A549 (cell line): ENCODE measurements around the gene LRTM2. TPM values are rescaled to one million over a fixed set of nuclear protein-coding genes. Genes with fewer than 3 reads are reported as not detected.

ENCODE experiments used
- ATAC-seq, 2 experiments: fragments of 200-7000 bp in 1 of 2; fragments of >200 bp in 1 of 2; cut with Nextera tagmentation in 1 of 2; cut with Tn5 transposase in 1 of 2; 3 replicates each; pipeline versions ENCODE4 v1.8.0 to v1.9.1; 2018 to 2020; ENCODE audit warnings: mild to moderate bottlenecking in 1 of 2, moderate library complexity in 1 of 2
- CTCF ChIA-PET: fragments of 300-600 bp; sonication (Branson Sonifier 250); formaldehyde crosslinking; extraction: SDS; loops from one replicate; lab custom pipeline; 2021; ENCODE audit warnings: antibody characterized with exemption, inconsistent platforms; lab: Yijun Ruan, JAX
- POLR2A ChIA-PET: fragments of 350-600 bp; formaldehyde crosslinking; extraction: SDS; loops from one replicate; lab custom pipeline; 2021; ENCODE audit warnings: antibody characterized with exemption, inconsistent platforms; lab: Yijun Ruan, JAX
- DNase-seq, 2 experiments: peaks; one replicate each; pipeline versions ENCODE4 v3.0.0 to v3.0.0-alpha.2; 2011 to 2016; ENCODE audit warnings: low read depth in 1 of 2, low spot score in 1 of 2
- FAIRE-seq: peaks from 2 replicates; lab custom pipeline; 2011; peaks lifted over from hg19 to GRCh38; lab: Jason Lieb, UNC
- H3K27ac ChIP-seq, 2 experiments: fragments of >200 bp; sonication (Bioruptor Twin); formaldehyde crosslinking; 3 replicates each; pipeline ENCODE4 v1.5.1; 2016 to 2017
- H3K4me1 ChIP-seq: fragments of >200 bp; sonication (Bioruptor Twin); formaldehyde crosslinking; 3 replicates; pipeline ENCODE4 v1.6.1; 2016
- H3K4me2 ChIP-seq: fragments of >200 bp; sonication (Bioruptor Twin); formaldehyde crosslinking; 3 replicates; pipeline ENCODE4 v1.6.1; 2016
- H3K4me3 ChIP-seq: fragments of >200 bp; sonication (Bioruptor Twin); formaldehyde crosslinking; 3 replicates; pipeline ENCODE4 v1.5.1; 2016
- H3K9me3 ChIP-seq: fragments of >200 bp; sonication (Bioruptor Twin); formaldehyde crosslinking; 3 replicates; pipeline ENCODE4 v1.6.1; 2016
- CHD2 ChIP-seq: fragments of 150-350 bp; IDR thresholded peaks from 2 replicates; pipeline ENCODE4 v1.6.1; 2014; ENCODE audit warnings: low read length; ENCODE audit not compliant: partially characterized antibody
- CHD4 ChIP-seq: fragments of 200-600 bp; sonication (generic); IDR thresholded peaks from 2 replicates; pipeline ENCODE4 v1.6.1; 2016; ENCODE audit warnings: antibody characterized with exemption, mild to moderate bottlenecking, borderline replicate concordance
- EHF ChIP-seq: fragments of 250-450 bp; sonication (Bioruptor Pico); IDR thresholded peaks from 2 replicates; pipeline ENCODE4 v1.5.0; 2020; ENCODE audit warnings: mild to moderate bottlenecking
- EHMT2 ChIP-seq: fragments of 200-600 bp; sonication (generic); IDR thresholded peaks from 2 replicates; pipeline ENCODE4 v1.6.1; 2016; ENCODE audit warnings: antibody characterized with exemption, low read depth, mild to moderate bottlenecking, moderate library complexity
- EP300 ChIP-seq, 2 experiments: fragments of >200 bp; sonication (Bioruptor Twin); formaldehyde crosslinking; IDR thresholded peaks; 2 replicates in 1 of 2; 3 replicates in 1 of 2; pipeline ENCODE4 v1.6.1; 2016 to 2017
- GATA3 ChIP-seq: IDR thresholded peaks from 2 replicates; pipeline ENCODE4 v1.6.1; 2012; ENCODE audit warnings: borderline replicate concordance
- HDAC2 ChIP-seq: fragments of 200-600 bp; sonication (generic); IDR thresholded peaks from 2 replicates; pipeline ENCODE4 v1.6.1; 2016
- HEYL ChIP-seq: fragments of 250-450 bp; sonication (Bioruptor Pico); IDR thresholded peaks from 2 replicates; pipeline ENCODE4 v1.8.0; 2021; ENCODE audit warnings: mild to moderate bottlenecking, moderate library complexity
- HOXB13 ChIP-seq: fragments of 250-450 bp; sonication (Bioruptor Pico); IDR thresholded peaks from 2 replicates; pipeline ENCODE4 v1.5.0; 2020; ENCODE audit warnings: low read depth, mild to moderate bottlenecking, moderate library complexity
- HOXB5 ChIP-seq: fragments of 250-450 bp; sonication (Bioruptor Pico); IDR thresholded peaks from 2 replicates; pipeline ENCODE4 v1.5.0; 2020; ENCODE audit warnings: mild to moderate bottlenecking, moderate library complexity
- JUNB ChIP-seq: fragments of >200 bp; sonication (Bioruptor Twin); formaldehyde crosslinking; IDR thresholded peaks from 2 replicates; pipeline ENCODE4 v1.6.1; 2016
- MAFK ChIP-seq: fragments of 450-650 bp; IDR thresholded peaks from 2 replicates; pipeline ENCODE4 v1.6.1; 2014; ENCODE audit not compliant: partially characterized antibody
- MYC ChIP-seq: IDR thresholded peaks from 2 replicates; pipeline ENCODE4 v1.6.1; 2012; ENCODE audit warnings: mild to moderate bottlenecking, inconsistent platforms, low read length, improper control_type of control experiment, borderline replicate concordance
- NPAS2 ChIP-seq: fragments of 250-450 bp; sonication (Bioruptor Pico); IDR thresholded peaks from 2 replicates; pipeline ENCODE4 v1.8.0; 2022; ENCODE audit warnings: mild to moderate bottlenecking, moderate library complexity, borderline replicate concordance
- PHF8 ChIP-seq: fragments of 200-600 bp; sonication (generic); IDR thresholded peaks from 2 replicates; pipeline ENCODE4 v1.6.1; 2016; ENCODE audit warnings: low read depth, mild to moderate bottlenecking, antibody characterized with exemption, moderate library complexity, borderline replicate concordance
- POLR2AphosphoS2 ChIP-seq: conservative IDR thresholded peaks from 2 replicates; pipeline ENCODE4 v1.6.1; 2012; ENCODE audit warnings: low read length, improper control_type of control experiment, inconsistent platforms
- RARB ChIP-seq: fragments of 250-450 bp; sonication (Bioruptor Pico); IDR thresholded peaks from 2 replicates; pipeline ENCODE4 v1.8.0; 2021; ENCODE audit warnings: mild to moderate bottlenecking, moderate library complexity
- RCOR1 ChIP-seq: fragments of 150-350 bp; IDR thresholded peaks from 2 replicates; pipeline ENCODE4 v1.6.1; 2014; ENCODE audit warnings: antibody characterized with exemption, low read length, low read depth
- TFCP2L1 ChIP-seq: fragments of 250-450 bp; sonication (Bioruptor Pico); IDR thresholded peaks from 2 replicates; pipeline ENCODE4 v1.5.0; 2021; ENCODE audit warnings: mild to moderate bottlenecking
- TP53 ChIP-seq: fragments of 250-450 bp; sonication (Bioruptor Pico); IDR thresholded peaks from 2 replicates; pipeline ENCODE4 v1.5.0; 2021; ENCODE audit warnings: mild to moderate bottlenecking, moderate library complexity
- ZNF302 ChIP-seq: fragments of 250-450 bp; sonication (Bioruptor Pico); IDR thresholded peaks from 2 replicates; pipeline ENCODE4 v1.9.0; 2021; ENCODE audit warnings: inconsistent platforms, mild to moderate bottlenecking, moderate library complexity
- ZSCAN20 ChIP-seq: fragments of 250-450 bp; sonication (Bioruptor Pico); IDR thresholded peaks from 2 replicates; pipeline ENCODE4 v1.8.0; 2022; ENCODE audit warnings: mild to moderate bottlenecking, moderate library complexity
- WGBS: methylation state at CpG from one replicate; pipeline ENCODE4 v1.1.6; 2017; ENCODE audit errors: missing lambda C conversion rate; 5-methylcytosine and 5-hydroxymethylcytosine counted together
- polyA plus RNA-seq, 4 experiments: library from polyadenylated mRNA; depleted of rRNA in 3 of 4; stranded (reverse); fragments of >200 nt; fragmentation: RNase III in 1 of 4; extraction: RNeasy Plus Mini Kit Qiagen cat#74134 plus additional on column Dnase treatment in 1 of 4; gene quantifications; 2 replicates in 3 of 4; 3 replicates in 1 of 4; pipeline ENCODE4 v1.2.3, GENCODE V29; 2011 to 2017
- TF ChIP-seq, protein P1 (sequence below): IDR thresholded peaks from 2 replicates; pipeline ENCODE4 v1.6.1; 2012; ENCODE audit warnings: low read depth, borderline replicate concordance
- TF ChIP-seq, protein P2 (sequence below): IDR thresholded peaks from 2 replicates; pipeline ENCODE4 v1.6.1; 2012
- TF ChIP-seq, protein P3 (sequence below): IDR thresholded peaks from 2 replicates; pipeline ENCODE4 v1.6.1; 2012
- TF ChIP-seq, protein P4 (sequence below): fragments of 250-450 bp; sonication (Bioruptor Pico); IDR thresholded peaks from 2 replicates; pipeline ENCODE4 v1.5.0; 2020; ENCODE audit warnings: low read depth, mild to moderate bottlenecking, moderate library complexity
- TF ChIP-seq, protein P5 (sequence below): fragments of 150-350 bp; IDR thresholded peaks from 2 replicates; pipeline ENCODE4 v1.6.1; 2014; ENCODE audit warnings: low read depth, mild to moderate bottlenecking, low read length
- TF ChIP-seq, protein P6 (sequence below): fragments of >200 bp; sonication (Bioruptor Twin); formaldehyde crosslinking; IDR thresholded peaks from 2 replicates; pipeline ENCODE4 v1.6.1; 2016

The LRTM2 gene
- polyA plus RNA-seq, 2 of the 4 experiments (the other 2 are of a cell fraction): not detected

DNA sequence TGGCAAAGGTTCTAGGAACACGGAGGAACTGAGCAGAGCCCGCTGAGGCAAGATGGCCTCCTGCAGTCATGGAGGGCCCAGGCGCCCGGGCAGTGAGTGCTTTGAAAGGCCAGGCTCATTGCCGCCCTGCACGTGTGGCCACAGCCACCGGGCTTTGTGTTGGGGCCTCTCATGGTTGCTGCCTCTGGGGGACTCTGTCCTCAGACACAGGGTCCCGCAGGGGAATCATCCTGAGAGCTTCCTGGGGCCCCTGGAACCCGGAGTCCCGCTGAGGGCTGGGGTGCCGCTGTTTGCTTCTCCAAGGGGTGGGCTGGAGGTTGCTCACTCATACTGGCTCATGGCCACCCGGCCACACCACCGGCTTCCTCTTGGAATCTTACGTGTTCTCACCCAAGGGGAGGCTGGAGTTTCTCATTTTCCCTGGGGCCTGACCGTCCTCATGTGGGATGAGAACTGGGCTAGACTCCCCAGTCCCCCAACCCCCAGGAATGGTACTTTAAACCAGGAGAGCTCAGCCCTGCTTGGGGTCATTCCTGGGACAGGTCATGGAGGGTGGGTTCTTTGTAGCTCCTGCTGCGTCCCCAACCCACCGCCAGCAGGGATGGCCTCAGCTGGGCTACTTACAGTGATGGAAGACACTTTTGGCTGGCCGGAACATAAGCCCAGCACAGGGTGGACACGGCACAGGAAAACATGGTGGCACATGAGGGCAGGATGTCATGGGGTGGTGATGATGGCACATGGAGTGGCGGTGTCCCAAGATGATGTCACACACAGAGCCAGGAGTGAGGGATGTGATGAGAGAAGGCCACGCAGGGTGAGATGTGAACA, 21.1 kb upstream of the LRTM2 start:
- no peak overlapping the region for H3K4me2 ChIP-seq
- no peak for DNase-seq
- FAIRE-seq: no peak
- no peak for ATAC-seq
- no peak for TF ChIP-seq HEYL
- no peak for TF ChIP-seq NPAS2 (CRISPR knock-in tag)
- TF ChIP-seq MAFK: no peak
- no peak for TF ChIP-seq TP53 (CRISPR knock-in tag)
- TF ChIP-seq MYC: no peak
- no peak for TF ChIP-seq EHF (CRISPR knock-in tag)
- TF ChIP-seq CHD4: no peak
- TF ChIP-seq, protein P1, sequence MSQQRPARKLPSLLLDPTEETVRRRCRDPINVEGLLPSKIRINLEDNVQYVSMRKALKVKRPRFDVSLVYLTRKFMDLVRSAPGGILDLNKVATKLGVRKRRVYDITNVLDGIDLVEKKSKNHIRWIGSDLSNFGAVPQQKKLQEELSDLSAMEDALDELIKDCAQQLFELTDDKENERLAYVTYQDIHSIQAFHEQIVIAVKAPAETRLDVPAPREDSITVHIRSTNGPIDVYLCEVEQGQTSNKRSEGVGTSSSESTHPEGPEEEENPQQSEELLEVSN: no peak
- TF ChIP-seq, protein P2, sequence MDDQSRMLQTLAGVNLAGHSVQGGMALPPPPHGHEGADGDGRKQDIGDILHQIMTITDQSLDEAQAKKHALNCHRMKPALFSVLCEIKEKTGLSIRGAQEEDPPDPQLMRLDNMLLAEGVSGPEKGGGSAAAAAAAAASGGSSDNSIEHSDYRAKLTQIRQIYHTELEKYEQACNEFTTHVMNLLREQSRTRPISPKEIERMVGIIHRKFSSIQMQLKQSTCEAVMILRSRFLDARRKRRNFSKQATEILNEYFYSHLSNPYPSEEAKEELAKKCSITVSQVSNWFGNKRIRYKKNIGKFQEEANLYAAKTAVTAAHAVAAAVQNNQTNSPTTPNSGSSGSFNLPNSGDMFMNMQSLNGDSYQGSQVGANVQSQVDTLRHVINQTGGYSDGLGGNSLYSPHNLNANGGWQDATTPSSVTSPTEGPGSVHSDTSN: no peak
- TF ChIP-seq GATA3: no peak
- TF ChIP-seq, protein P3, sequence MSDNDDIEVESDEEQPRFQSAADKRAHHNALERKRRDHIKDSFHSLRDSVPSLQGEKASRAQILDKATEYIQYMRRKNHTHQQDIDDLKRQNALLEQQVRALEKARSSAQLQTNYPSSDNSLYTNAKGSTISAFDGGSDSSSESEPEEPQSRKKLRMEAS: no peak
- TF ChIP-seq, protein P4, sequence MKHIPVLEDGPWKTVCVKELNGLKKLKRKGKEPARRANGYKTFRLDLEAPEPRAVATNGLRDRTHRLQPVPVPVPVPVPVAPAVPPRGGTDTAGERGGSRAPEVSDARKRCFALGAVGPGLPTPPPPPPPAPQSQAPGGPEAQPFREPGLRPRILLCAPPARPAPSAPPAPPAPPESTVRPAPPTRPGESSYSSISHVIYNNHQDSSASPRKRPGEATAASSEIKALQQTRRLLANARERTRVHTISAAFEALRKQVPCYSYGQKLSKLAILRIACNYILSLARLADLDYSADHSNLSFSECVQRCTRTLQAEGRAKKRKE (CRISPR knock-in tag): no peak
- no peak for TF ChIP-seq TFCP2L1 (CRISPR knock-in tag)
- TF ChIP-seq, protein P5, sequence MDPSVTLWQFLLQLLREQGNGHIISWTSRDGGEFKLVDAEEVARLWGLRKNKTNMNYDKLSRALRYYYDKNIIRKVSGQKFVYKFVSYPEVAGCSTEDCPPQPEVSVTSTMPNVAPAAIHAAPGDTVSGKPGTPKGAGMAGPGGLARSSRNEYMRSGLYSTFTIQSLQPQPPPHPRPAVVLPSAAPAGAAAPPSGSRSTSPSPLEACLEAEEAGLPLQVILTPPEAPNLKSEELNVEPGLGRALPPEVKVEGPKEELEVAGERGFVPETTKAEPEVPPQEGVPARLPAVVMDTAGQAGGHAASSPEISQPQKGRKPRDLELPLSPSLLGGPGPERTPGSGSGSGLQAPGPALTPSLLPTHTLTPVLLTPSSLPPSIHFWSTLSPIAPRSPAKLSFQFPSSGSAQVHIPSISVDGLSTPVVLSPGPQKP: no peak
- TF ChIP-seq RARB (CRISPR knock-in tag): no peak
- H3K27ac ChIP-seq: no peak overlapping the region
- ChIA-PET CTCF (interaction anchor here (0.8 to 14.6 kb wide), 10 partner anchors 8 to 784 kb away, joined by 3 to 324 read pairs (median 3); no protein-coding TSS in a partner anchor), POLR2A (no interaction called here)
- H3K4me3 ChIP-seq: no peak overlapping the region
- no peaks in the 10 kb centered on the region for H3K9me3 ChIP-seq
- peaks cover 10% of the 10 kb centered on the region for H3K4me1 ChIP-seq
- WGBS: 82% methylated on average over 21 of the region's 21 CpGs

DNA sequence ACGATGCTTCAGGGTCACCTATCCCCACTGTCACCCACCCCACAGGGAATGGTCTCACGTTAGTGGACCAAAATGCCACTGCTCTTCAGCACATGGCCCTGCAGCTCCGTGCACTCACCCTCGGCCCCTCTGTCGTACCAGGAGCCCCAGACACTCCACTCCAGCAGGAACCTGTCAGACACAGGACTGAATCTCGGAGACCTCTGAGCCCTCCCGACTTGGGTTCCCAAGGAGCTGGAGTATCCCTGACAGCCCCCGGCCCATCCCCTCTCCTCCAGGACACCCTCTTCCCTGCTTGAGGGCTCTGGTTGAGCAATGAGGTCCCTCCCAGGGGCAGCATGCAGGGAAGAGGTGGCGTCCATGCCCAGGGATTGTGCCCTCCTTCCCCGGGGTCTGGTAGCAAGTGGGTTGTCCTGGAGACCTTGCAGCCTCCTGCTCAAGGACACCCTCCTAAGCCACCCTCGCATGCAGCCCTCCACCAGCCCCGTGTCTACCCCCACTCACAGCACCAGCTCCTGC, 20.4 kb upstream of the LRTM2 start:
- ChIA-PET POLR2A (no interaction called here), CTCF (interaction anchor here (0.6 to 14.6 kb wide), 5 partner anchors 9 to 783 kb away, joined by 3 to 324 read pairs (median 3); no protein-coding TSS in a partner anchor)
- no peaks in the 10 kb centered on the region for H3K9me3 ChIP-seq
- H3K27ac ChIP-seq: no peak overlapping the region
- WGBS: 54% methylated on average over 11 of the region's 12 CpGs
- H3K4me1 ChIP-seq: peaks cover 13% of the 10 kb centered on the region
- FAIRE-seq: no peak
- DNase-seq: no peak
- H3K4me2 ChIP-seq: no peak overlapping the region
- no peak overlapping the region for H3K4me3 ChIP-seq
- no peak for TF ChIP-seq HOXB13
- TF ChIP-seq, protein P2: no peak
- no peak for TF ChIP-seq HDAC2
- TF ChIP-seq RCOR1: no peak
- no peak for TF ChIP-seq EHMT2
- TF ChIP-seq EP300 (IDR thresholded peaks at IDR 0.05): no peak
- TF ChIP-seq HOXB5 (CRISPR knock-in tag): no peak
- TF ChIP-seq, protein P3: no peak
- no peak for TF ChIP-seq ZSCAN20
- no peak for TF ChIP-seq ZNF302 (CRISPR knock-in tag)
- TF ChIP-seq, protein P6, sequence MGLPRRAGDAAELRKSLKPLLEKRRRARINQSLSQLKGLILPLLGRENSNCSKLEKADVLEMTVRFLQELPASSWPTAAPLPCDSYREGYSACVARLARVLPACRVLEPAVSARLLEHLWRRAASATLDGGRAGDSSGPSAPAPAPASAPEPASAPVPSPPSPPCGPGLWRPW: no peak
- TF ChIP-seq PHF8: no peak
- TF ChIP-seq HEYL: no peak
- TF ChIP-seq JUNB: no peak
- TF ChIP-seq CHD2: no peak
- TF ChIP-seq POLR2AphosphoS2: no peak
- no peak for TF ChIP-seq MYC
- ATAC-seq: no peak
